ENCODE results near the gene CSPG4.

DNA sequence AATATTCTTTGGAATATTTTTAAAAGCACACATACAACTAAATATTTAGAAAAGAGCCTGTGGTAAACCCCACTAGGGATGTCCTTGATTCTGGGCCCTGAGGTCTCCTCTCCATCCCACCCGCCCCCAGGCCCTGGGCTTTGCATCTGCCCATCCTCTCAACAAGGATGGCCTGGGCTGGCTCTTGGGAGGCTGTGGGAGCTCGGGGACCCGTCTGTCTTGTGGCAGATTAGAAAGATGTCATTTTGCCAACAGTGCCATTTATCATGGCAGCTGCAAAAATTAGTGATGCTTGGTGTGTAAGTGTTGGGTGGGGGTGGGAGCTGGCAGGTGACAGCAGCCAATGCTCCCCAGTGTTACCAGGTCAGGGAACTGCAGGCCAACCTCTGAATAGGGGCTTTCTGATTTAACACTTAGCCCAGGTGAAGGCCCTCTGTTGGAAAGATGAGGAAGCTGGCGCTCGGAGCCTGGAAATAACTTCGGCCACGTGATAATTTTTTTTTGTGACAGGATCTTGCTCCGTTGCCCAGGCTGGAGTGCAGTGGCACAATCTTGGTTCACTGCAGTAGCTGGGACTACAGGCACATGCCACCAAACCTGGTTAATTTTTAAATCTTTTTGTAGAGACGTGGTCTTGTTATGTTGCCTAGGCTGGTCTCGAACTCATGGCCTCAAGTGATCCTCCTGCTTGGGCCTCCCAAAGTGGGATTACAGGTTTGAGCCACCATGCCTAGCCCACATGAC is 16.9 kb upstream of the CSPG4 start:
- TF ChIP-seq, protein P1, sequence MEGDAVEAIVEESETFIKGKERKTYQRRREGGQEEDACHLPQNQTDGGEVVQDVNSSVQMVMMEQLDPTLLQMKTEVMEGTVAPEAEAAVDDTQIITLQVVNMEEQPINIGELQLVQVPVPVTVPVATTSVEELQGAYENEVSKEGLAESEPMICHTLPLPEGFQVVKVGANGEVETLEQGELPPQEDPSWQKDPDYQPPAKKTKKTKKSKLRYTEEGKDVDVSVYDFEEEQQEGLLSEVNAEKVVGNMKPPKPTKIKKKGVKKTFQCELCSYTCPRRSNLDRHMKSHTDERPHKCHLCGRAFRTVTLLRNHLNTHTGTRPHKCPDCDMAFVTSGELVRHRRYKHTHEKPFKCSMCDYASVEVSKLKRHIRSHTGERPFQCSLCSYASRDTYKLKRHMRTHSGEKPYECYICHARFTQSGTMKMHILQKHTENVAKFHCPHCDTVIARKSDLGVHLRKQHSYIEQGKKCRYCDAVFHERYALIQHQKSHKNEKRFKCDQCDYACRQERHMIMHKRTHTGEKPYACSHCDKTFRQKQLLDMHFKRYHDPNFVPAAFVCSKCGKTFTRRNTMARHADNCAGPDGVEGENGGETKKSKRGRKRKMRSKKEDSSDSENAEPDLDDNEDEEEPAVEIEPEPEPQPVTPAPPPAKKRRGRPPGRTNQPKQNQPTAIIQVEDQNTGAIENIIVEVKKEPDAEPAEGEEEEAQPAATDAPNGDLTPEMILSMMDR (IDR thresholded peaks at IDR 0.05; ENCODE audit: low read length), result no peak
- no peak for TF ChIP-seq EZH2 (IDR thresholded peaks at IDR 0.05; ENCODE audit: borderline replicate concordance, low read length)

Data from OCI-LY1 (cell line).